Vagina (tissue), 2 donors: ENCODE data around the gene VPS9D1. TPM values are rescaled to one million over a fixed set of nuclear protein-coding genes. Genes with fewer than 3 reads are reported as not detected.

Experiments used
- DNase-seq, 2 donors: peaks; one replicate each; pipeline ENCODE4 v3.0.0-alpha.2; 2017; ENCODE audit errors: extremely low spot score in 2 of 2
- H3K27ac ChIP-seq: fragments of 200-600 bp; sonication (generic); one replicate; pipeline ENCODE4 v1.5.1; 2019
- H3K27me3 ChIP-seq: fragments of 200-600 bp; sonication (generic); one replicate; pipeline ENCODE4 v1.5.1; 2019
- H3K36me3 ChIP-seq, 2 donors: fragments of 200-600 bp; sonication (generic); one replicate each; pipeline ENCODE4 v1.5.1; 2017 to 2019
- H3K4me1 ChIP-seq: fragments of 200-600 bp; sonication (generic); one replicate; pipeline ENCODE4 v1.5.1; 2019
- H3K4me3 ChIP-seq, 2 donors: fragments of 200-600 bp; sonication (generic); 1 replicate in 1 of 2; 2 replicates in 1 of 2; pipeline ENCODE4 v1.5.1; 2016 to 2019
- H3K9me3 ChIP-seq: fragments of 200-600 bp; sonication (generic); one replicate; pipeline ENCODE4 v1.5.1; 2019
- CTCF ChIP-seq, 3 experiments: fragments of 450-650 bp in 2 of 3; fragments of 200-600 bp in 1 of 3; sonication (generic) in 1 of 3; IDR thresholded peaks; one replicate each; pipeline ENCODE4 v1.5.1; 2017 to 2019; ENCODE audit warnings: antibody characterized with exemption in 3 of 3, mild to moderate bottlenecking in 2 of 3, moderate library complexity in 2 of 3
- POLR2A ChIP-seq, 2 donors: fragments of 450-650 bp; IDR thresholded peaks; one replicate each; pipeline ENCODE4 v1.6.1; 2017; ENCODE audit warnings: antibody characterized with exemption in 2 of 2, mild to moderate bottlenecking in 2 of 2, moderate library complexity in 2 of 2
- POLR2AphosphoS5 ChIP-seq, 2 donors: sonication (generic); formaldehyde crosslinking; IDR thresholded peaks; one replicate each; pipeline ENCODE4 v1.9.0; 2017; ENCODE audit warnings: antibody characterized with exemption in 2 of 2, mild to moderate bottlenecking in 2 of 2, low read depth in 1 of 2; ENCODE audit not compliant: insufficient read depth in 1 of 2
- intact Hi-C: fragments of 100-400 bp; cut with DNase I; formaldehyde crosslinking; loops from one replicate; pipeline ENCODE4 v1.15.1; 2023
- total RNA-seq: library from RNA; depleted of rRNA; stranded (reverse); fragments of >200 nt; gene quantifications from one replicate; pipeline ENCODE4 v1.2.3, GENCODE V29; 2016

The VPS9D1 gene
- total RNA-seq, 1 donor from 2014 or later, result 10.1 TPM

DNA sequence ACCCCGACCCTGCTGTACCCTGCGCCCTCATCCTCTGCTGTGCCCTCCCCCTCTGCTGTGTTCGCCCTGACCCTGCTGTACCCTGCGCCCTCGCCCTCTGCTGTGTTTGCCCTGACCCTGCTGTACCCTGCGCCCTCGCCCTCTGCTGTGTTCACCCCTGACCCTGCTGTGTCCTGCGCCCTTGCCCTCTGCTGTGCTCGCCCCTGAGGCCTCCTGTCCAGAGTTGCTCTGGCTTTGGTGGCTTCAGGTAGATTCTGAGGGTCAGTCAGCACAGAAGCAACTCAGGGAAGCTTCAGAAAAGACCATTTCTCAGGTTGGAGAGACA lies 12.2 kb upstream of the VPS9D1 start:
- intact Hi-C loops, result no loop called here
- no peak for DNase-seq
- no peaks in the 10 kb centered on the region for H3K9me3 ChIP-seq

GRCh38 chr16:89732142-89732917 lies 11.6 kb upstream of the VPS9D1 start:
- peaks cover 0 to 91% of the 10 kb centered on the region in 2 donors for H3K36me3 ChIP-seq
- intact Hi-C loops, result no loop called here

More for the DNA sequence above, 12.2 kb upstream of the VPS9D1 start:
- no peak overlapping the region for H3K4me3 ChIP-seq
- peaks cover 0 to 91% of the 10 kb centered on the region in 2 donors for H3K36me3 ChIP-seq
- TF ChIP-seq POLR2AphosphoS5 (IDR thresholded peaks at IDR 0.05; ENCODE audit: insufficient read depth in 1 of 2, low read depth in 1 of 2), result no peak
- TF ChIP-seq POLR2A (IDR thresholded peaks at IDR 0.05), result no peak
- TF ChIP-seq CTCF (IDR thresholded peaks at IDR 0.05), result no peak
- H3K4me1 ChIP-seq, result no peaks in the 10 kb centered on the region
- no peaks in the 10 kb centered on the region for H3K27me3 ChIP-seq
- H3K27ac ChIP-seq, result no peak overlapping the region

GRCh38 chr16:89730610-89731234 lies 10.0 kb upstream of the VPS9D1 start:
- DNase-seq, result no peak
- no peaks in the 10 kb centered on the region for H3K27me3 ChIP-seq
- intact Hi-C loops, result no loop called here
- no peaks in the 10 kb centered on the region for H3K4me1 ChIP-seq
- H3K27ac ChIP-seq, result no peak overlapping the region
- no peak overlapping the region for H3K4me3 ChIP-seq
- peaks cover 0 to 80% of the 10 kb centered on the region in 2 donors for H3K36me3 ChIP-seq
- TF ChIP-seq CTCF (IDR thresholded peaks at IDR 0.05) (no peak), POLR2A (IDR thresholded peaks at IDR 0.05) (no peak), POLR2AphosphoS5 (IDR thresholded peaks at IDR 0.05; ENCODE audit: insufficient read depth in 1 of 2, low read depth in 1 of 2) (no peak)
- H3K9me3 ChIP-seq, result no peaks in the 10 kb centered on the region

More at GRCh38 chr16:89732142-89732917, 11.6 kb upstream of the VPS9D1 start:
- no peaks in the 10 kb centered on the region for H3K9me3 ChIP-seq
- no peak overlapping the region for H3K27ac ChIP-seq
- DNase-seq, result no peak
- no peaks in the 10 kb centered on the region for H3K27me3 ChIP-seq
- no peak overlapping the region for H3K4me3 ChIP-seq
- TF ChIP-seq POLR2AphosphoS5 (IDR thresholded peaks at IDR 0.05; ENCODE audit: insufficient read depth in 1 of 2, low read depth in 1 of 2) (no peak), POLR2A (IDR thresholded peaks at IDR 0.05) (no peak), CTCF (IDR thresholded peaks at IDR 0.05) (no peak)
- H3K4me1 ChIP-seq, result no peaks in the 10 kb centered on the region

DNA sequence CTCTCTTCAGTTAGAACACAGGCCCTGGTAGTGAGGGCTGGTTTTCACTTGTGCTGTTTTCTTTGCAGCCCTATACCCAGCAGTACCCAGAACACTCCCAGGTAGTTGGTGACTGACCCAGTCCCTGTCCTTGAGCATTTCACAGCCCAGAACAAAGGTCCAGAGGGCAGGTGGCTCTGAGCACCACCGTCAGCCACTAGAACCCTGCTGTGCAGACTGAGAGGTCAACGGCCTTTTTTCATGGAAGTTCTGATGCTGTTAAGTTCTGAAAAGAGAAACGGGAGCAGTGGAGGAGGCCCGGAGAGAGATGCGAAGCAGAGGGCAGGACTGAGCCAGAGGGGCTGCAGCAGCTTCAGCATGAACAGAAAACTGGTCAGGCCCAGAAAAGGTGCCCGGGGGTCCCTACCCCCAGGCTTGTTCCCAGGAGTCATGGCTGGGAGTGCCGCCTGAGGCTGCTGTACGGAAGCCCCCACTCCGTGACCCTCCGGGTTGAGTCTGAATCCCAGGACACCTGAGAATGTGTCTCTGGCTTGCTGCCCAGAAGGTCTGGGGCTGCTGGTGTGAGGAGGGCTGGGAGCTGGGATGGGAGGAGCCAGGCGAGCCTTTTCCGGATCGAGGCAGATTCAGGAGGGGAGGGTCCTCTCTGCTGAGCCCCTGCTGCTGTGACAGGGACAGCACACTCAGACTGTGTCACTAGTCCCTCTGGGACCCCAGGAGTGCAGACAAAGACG lies 9.3 kb upstream of the VPS9D1 start:
- intact Hi-C loops, result no loop called here
- Histone ChIP-seq H3K9me3 (no peaks in the 10 kb centered on the region), H3K4me3 (no peak overlapping the region)

More for the DNA sequence above, 9.3 kb upstream of the VPS9D1 start:
- no peak for DNase-seq
- no peaks in the 10 kb centered on the region for H3K4me1 ChIP-seq
- H3K27ac ChIP-seq, result no peak overlapping the region
- peaks cover 0 to 73% of the 10 kb centered on the region in 2 donors for H3K36me3 ChIP-seq
- no peak for TF ChIP-seq POLR2A (IDR thresholded peaks at IDR 0.05)
- TF ChIP-seq CTCF (IDR thresholded peaks at IDR 0.05), result no peak
- TF ChIP-seq POLR2AphosphoS5 (IDR thresholded peaks at IDR 0.05; ENCODE audit: insufficient read depth in 1 of 2, low read depth in 1 of 2), result no peak
- no peaks in the 10 kb centered on the region for H3K27me3 ChIP-seq
